Fibroblast of peridontal ligament (primary cell): Measurements from ENCODE around the gene ALDOB.

Experiments
- DNase-seq: peaks from one replicate; pipeline ENCODE4 v3.0.0-alpha.2; 2010; ENCODE audit errors: extremely low read depth

Gene ALDOB

DNA sequence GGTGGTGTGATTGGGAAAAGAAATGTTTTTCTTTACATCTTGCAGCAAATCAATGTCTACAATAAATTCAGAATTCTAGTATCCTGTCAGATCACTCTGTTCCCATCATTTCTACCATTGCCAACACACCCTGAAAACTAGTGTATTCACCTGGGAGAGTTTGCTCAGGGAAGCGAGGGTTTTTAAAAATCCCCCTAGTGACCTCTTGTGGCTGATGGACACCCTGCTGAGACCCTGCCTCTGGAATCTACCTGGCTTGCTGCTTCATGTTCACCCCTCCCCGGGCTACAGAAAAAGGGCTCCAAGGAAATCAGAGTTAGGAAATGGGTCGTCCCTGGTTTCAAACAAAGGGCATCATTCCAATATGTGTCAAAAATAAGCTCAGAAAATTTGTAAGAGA is 21.4 kb upstream of the ALDOB start:
- no peak for DNase-seq

DNA sequence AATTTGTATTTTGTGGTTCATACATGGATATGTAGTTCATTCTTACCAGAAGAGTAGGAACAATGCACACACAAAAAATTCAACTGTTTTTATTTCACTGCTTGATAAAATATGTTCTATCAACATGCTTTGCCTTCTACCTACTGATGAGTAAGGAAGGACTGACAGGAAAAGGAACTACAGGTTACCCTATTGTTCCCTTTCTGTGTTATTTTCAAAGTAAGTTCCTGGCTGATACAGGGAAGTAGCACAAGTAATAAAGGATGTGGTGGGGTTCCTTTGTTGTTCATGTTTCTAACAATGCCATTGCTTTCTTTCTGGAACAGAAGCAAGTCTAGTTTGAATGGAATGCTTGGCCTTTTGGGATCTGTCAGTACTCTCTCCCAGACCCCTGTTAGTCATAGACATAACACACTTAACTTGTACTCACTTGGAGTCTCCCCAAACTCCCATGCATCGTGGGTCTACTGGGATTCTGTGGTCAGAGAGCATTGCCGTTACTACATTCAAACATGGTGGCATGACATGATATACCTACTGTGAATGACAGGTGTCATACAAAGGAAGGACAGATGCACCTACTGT is 20.2 kb upstream of the ALDOB start:
- DNase-seq: peak; percentile 59

DNA sequence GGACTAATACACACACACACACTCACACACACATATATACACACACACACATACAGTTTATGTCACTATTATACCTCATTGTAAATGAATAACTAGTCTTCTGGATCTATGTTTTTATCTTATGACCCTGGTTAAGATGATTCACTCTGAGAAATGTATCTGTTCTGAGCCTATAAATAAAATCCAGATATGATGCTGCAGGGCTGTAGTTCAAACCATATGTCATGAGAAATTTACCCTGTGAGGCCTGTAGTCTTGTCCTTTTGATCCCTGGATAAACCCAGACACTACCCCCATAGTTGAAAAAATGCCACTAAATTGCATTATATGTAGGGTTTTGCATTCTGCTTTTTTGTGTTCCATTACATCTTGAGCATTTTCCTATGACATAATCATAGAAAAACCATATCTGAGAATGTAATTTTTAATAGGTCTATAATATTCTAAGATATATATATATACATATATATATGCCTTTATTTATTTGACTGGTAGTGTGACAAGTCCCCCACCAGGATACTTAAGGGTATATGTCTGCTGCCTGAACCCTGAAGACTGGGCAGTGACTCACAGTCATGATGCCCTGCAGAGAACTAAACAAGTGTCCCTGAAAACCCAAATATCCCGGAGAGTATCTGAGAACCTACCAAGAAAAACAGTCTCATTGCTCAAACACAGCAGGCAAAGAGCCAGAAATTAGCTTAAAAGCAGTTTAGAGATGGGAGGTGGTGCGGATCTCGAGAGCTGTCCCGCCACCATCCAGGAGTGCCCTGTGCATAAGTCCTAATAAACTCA is 18.4 kb upstream of the ALDOB start:
- DNase-seq: peak; percentile 28

DNA sequence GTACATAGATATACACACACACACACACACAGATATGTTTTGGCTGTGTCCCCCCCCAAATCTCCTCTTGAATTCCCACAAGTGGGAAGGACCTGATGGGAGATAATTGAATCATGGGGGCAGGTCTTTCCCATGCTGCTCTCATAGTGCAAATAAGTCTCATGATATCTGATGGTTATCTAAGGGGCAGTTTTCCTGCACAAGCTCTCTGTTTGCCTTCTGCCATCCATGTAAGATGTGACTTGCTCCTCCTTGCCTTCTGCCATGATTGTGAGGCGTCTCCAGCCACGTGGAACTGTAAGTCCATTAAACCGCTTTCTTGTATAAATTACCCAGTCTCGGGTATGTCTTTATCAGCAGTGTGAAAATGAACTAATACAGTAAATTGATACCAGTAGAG is 15.9 kb upstream of the ALDOB start:
- no peak for DNase-seq

DNA sequence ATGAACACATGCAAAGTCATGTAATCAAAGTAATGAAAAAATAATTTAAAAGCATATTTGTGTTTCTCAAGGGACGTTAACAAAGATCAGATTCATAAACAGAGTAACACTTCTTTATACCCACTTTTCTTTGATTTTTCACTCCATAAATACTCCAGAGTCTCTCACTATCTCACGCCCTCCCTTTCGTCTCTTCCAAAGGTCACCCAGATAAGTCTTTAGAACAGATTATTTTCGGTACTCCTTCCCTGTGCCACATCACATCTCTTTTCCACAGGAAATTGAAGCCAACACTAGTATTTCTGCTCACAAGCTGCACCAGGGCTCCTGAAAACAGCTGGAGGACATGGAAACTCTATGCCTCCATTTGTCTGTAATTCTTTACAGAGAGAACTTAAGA is 15.4 kb upstream of the ALDOB start:
- DNase-seq: no peak

DNA sequence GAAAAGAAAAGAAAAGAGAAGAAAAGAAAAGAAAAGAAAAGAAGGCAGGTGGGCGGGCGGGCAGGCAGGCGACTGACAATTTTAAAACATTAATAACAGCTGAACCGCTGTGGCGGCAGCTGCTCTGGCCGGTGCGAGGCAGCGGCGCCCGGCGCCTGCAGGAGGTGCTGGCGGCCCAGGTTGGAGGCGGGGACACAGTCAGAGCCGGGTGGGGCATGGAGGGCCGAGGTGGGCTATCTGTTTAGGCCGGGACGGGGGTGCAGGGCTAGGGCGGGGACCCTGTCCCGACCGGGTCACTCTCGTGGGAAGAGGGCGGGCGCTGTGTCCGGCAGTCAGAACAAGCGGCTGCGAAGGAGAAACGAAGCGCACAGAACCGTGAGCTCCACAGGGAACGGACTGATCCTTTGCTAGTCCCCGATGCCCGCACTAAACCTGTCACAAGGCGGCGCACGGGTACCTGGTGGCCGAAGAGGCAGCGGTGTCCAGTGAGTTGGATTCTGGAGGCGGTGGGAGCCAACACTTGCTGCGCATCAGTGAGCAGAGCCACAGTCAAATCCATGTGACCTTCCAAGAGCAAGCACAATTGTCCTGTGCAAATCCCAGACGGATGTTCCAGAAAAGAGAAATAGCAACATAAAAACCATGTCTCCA is 13.6 kb upstream of the ALDOB start:
- peak; percentile 26 for DNase-seq

DNA sequence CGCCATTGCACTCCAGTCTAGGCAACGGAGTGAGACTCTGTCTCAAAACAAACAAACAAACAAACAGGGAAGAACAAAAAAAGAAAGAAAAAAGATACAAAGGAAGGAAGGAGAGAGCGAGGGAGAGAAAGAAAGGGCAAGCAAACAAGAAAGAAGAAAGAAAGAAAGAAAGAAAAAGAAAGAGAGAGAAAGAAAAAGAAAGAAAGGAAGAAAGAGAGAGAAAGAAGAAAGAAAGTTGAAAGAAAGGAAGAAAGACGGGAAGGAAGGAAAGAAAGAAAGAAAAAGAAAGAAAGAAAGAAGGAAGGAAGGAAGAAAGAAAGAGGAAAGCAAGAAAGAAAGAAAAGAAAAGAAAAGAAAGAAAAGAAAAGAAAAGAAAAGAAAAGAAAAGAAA is 13.1 kb upstream of the ALDOB start:
- DNase-seq: no peak

DNA sequence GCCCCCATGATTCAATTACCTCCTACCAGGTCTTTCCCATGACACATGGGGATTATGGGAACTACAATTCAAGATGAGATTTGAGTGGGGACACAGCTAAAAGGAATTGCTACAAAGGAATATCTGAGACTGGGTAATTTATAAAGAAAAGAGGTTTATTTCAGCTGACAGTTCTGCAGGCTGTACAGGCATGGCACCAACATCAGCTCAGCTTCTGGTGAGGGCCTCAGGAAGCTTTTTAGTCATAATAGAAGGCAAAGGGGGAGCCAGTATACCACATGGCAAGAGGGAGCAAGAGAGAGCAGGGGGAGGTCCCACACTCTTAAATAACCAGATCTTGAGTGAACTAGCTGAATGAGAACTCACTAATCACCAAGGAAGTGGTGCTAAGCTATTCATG is 11.2 kb upstream of the ALDOB start:
- DNase-seq: no peak

DNA sequence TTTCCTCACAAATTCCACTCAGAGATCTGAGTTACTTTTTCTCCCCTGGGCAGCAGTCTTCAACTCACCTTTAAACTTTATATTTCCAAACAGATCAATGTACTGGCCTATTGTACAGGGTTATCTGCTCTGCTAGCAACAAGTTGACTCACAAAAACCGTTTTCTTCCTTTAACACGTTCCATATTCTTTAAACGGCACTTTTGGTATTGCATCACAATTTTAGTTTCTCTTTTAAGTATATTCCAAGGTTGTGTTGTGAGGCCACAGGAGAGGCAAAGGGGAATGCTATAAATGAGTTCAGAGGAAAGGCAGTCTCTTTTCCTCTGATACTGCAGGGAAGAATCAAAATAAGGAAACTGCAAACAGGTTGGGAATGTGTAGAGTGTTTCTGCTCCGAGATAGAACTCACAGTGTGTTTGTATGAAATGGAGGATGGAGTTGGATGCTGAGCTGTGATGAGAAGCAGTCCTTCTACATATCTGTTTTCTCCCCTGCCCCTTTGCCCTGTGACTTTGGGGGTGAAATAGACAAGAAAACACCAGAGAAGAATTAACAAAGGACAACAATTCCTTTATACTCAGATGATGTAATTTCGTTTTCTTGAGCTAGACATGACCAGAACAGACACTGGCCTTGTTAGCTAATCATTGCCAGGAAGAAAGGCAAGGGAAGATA is 9.9 kb upstream of the ALDOB start:
- peak; percentile 28 for DNase-seq

DNA sequence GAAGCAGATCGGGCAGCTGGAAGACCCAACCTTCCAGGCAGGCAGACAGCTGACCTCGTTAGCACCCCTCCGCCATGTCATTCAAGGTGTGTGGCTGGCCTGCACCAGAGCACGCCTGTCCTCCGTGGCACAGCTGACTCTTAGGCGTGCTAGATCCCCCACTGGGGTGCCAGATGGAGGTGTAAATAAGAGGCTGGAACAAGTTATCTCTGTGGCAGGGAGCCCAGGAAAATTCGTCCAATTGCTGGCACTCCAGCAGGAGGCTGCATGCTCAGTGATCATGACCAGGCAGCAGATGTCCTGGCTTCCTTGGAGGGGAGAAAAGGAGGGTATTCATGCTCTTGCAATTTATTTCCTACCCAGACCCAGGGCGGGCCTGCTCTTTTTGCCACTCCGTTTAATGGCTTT is 7.8 kb upstream of the ALDOB start:
- DNase-seq: no peak

DNA sequence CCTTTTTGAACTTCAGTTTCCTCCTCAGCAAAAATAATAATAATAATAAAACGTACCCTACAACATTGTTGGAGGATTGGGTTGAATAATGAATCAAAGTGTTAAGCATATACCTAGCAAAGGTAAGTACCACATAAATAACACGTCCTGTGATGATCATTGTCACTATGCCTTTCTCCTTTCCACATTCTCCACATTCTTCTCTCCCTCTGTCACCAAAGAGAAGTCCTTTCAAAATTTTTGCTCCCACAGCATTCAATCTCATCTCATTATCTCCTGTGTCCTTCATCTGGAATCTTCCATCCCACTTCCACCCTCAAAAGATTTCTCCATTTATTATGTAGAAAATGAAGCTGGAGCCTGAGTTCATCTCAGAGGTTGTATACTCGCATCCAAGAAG is 7.2 kb upstream of the ALDOB start:
- no peak for DNase-seq

DNA sequence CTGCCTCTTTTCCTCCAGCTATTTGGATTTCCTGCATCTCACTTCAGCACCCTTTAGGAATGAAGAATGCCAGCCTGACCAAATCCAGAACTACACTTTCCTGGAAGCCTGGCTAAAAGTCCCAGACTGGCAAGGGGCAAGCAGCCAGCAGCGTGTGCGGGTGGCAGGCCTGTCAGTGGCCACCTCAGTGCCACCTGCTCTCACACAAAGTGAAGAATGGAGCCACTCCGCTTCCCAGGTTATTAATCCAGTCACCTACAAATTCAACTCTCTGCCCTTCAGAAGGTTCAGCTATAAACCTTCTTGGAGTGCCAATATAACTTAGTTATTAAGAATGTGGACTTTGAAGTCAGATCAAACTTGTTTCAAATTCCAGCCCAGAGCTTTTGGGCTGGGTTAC is 6.7 kb upstream of the ALDOB start:
- no peak for DNase-seq

DNA sequence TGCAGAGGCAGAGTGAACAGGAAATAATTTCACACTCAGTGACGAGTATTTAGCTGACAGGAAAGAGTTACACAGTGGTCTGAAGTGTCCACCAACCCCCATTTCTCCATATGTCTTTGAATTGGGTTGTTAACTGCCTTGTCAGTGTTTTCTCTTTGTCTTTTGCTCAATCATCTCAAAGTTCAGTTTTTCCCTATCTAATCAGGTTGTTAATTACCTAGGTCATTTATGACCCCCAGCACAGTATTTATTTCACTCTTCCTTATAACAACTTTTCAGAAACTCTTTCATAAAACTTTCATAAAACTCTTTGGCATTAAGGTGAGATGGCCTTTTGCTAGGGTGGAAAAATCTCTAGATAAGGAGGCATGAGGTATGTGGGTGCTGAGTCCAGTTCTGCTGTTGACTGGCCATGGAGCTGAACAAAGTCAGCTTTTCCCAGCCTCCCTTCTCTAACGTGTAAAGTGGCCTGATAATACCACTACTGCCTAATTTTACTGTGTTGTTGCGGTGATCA is 5.2 kb upstream of the ALDOB start:
- no peak for DNase-seq

DNA sequence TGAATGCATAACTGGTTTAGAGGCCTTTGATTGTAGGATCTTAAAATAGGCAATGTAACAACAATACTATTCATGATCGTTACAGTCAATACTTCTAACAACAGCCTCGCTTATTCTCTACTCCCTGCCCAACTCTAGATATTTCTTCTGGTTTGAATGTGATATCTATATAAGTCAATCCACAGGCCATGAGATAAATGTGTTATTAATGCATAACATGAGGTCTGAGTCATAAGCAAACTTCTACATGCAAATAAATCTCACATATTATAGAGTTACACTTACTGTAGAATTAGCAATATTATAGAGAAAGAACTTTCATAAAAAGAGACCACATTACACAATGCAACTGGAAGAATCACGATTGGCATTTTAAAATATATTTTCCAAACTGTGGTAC is 2.9 kb upstream of the ALDOB start:
- DNase-seq: no peak

DNA sequence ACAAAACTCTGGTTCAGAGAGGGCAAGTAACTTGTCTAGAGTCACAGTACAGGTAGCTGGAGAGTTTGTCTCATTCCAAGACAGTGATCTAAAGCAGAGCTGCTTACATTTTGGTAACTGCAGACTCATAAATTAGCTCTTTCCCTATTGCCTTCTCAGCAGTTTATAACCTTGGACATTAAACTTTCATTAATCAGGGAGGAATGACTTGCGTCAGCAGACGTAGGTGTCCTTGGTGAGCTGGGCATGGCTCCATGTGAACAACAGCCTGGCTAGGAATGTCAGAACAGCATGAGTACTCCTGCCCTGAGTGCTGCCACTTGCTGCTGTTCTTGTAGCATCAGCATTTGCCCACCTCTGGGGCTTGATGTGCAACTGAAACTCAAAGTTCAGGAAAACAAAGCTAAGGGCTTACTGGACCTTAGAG is 2.2 kb upstream of the ALDOB start:
- no peak for DNase-seq

DNA sequence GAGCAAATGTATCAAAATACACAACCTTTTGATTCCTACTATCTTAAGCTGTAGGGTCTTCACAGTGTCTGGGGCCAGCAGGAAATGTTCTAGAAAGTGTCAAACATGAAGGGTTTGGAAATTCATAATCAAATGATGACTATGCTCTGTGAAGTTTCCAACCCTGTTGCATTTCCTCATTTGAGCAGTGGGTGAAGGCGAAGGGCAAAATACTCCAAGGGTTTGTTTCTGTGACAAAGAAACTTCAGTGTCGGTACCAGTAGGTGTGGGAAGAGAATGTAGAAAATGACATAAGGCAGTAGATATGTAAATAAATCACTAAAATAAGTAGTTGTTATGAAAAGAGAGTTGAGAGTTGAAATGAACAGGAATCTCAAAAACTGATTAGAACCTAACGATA is 576 bp downstream of the ALDOB start:
- DNase-seq: no peak

DNA sequence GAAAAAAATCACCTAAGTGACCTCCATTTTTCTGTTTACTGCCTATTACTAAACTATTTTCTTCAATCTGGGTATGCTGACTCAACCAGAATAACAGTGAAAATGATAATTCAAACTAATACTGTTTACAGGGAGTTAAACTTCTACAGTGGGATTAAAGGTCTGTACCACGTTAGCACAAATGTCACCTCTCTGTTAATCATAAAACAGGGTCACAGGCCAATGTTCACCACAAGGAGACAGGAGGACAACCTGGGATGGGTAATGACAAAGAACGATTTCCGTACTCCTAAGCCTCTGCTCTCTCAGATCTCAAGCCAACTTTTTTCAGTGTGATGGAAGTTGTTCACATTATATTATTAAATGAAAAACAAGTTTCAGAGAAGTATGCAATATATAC is 2.3 kb downstream of the ALDOB start:
- DNase-seq: no peak

DNA sequence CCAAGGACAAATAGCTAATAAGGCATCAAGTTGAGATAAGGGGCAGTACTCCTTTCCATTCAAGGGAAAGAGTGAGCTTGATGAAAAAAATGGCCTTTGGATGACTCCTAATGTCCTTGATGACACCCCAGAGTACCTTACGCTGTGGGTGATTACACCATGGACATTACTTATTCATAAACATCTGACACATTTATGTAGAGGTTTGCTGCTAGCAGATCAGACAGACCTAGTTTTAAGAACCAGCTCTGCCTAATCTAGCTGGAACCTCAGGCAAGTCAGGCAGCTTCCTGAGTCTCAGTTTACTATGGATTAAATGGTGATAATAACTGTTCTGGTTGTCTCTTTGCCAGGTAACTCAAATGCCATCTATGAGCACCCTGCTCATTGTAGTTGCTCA is 2.8 kb downstream of the ALDOB start:
- DNase-seq: no peak

DNA sequence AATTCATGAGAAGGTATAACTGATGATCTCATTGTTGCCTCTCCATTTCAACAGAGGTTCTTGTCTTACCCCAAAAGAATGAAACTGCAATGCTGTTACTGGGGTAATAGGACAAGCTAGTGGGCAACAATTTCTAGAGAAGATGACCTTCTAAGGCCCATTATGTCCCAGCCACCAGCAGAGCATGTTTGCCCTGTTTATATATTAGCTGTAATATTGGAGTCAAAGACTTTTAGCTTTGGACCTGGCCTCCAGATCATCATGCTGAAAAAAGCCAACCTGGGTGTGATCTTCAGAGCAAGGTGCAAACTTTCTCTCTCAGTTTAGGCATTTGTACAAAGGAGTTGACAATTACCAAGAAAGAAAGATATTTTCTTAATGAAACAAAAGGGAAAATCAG is 3.4 kb downstream of the ALDOB start:
- DNase-seq: no peak

DNA sequence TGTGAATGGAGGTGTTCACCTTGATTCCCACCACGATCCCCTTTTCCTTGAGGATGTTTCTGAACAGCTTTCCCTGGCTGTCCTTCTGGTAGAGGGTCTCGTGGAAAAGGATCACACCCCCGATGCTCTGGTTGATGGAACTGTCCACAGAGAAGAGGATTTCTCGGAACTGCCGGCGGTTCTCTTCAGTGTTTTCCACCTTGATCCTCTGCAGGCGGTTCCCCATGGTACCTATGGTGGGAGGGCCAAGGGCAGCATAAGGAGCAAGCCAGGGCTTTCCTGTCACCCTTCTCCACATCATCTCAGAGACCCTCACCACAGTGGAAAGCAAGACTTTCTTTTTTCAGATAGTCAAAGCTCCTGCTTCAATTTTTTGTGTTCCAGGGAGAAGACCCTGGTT is 5.8 kb downstream of the ALDOB start:
- DNase-seq: no peak

DNA sequence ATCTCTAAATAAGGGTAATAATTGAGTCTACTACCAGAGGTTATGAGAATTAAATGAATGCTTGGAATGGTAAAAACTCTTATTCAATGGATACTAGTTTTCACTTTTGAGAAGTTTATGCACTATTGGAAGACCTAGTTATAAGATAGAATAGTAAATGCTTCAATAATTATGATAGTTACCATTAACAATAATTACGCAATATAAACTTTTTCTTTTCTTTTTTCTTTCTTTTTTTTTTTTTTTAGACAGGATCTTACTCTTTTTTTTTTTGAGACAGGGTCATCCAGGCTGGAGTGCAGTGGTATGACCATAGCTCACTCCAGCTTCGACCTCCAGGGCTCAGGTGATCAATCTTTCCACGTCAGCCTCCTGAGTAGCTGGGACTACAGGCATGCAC is 6.7 kb downstream of the ALDOB start:
- DNase-seq: no peak

DNA sequence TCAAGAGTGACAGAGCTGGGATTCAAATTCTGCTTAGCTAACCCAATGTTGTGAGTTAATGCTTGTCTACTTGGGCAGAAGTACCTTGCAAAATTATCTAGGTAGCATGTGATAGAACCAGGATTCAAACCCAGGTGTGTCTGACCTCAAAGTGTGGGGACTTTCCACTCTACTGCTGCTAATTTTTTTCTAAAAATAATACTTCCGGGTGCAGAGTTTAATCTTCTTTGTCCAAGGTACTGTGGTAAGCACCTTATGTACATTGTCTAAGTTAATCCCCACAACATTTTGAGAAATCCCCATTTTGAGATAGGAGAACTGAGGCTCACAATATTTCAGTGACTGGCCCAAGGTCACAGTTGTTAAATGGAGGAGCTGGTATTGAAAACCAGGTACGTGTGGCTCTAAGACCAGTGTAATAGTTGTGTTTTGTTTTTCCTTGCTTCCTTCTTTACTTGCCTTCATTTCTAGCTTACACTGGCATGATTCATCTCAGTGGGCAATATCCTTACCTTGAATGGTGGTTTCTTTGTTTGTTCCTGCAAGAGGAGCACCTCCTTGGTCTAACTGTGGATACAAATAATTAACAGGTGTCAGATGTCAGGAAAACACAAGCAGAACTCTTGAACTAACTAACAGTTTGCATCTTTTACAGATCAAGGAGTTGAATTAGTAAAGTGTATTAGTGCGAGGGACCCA is 7.5 kb downstream of the ALDOB start:
- DNase-seq: no peak
